Measurements from ENCODE around the gene SLC16A5. TPM values are rescaled to one million over a fixed set of nuclear protein-coding genes. Genes with fewer than 3 reads are reported as not detected.

The SLC16A5 gene
- polyA plus RNA-seq, 3 donors, result 26.1 to 99.4 (median 27.0) TPM

DNA sequence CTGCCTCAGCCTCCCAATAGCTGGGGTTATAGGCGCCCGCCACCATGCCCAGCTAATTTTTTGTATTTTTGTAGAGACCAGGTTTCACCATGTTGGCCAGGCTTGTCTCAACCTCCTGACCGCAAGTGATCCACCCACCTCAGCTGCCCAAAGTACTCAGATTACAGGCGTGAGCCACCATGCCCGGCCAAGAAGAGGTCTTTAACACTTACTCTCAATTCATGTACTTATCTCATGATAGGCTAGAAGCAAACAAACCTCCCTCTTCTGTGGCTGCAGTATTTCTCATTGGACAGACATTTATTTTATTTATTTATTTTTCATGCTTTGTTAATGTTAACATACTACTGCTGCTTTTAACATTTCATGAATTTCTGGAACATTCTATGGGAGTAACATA is 50.8 kb downstream of the SLC16A5 start:
- Histone ChIP-seq H3K4me3 (replicated peaks in 1 of 3; ENCODE audit: low read depth in 2 of 3, low read length in 3 of 3) (no peak overlapping the region), H2AFZ (ENCODE audit: insufficient read depth, low read depth, low read length, poor library complexity, severe bottlenecking) (no peak overlapping the region), H3K4me2 (replicated peaks; ENCODE audit: extremely low read depth, low read length, poor library complexity, severe bottlenecking) (no peak overlapping the region), H3K9me3 (replicated peaks in 1 of 2; ENCODE audit: control insufficient read depth in 1 of 2, insufficient read depth in 1 of 2, low read length in 2 of 2) (no peaks in the 10 kb centered on the region), H3K27me3 (ENCODE audit: control insufficient read depth in 2 of 2, insufficient read depth in 2 of 2, low read length in 2 of 2) (no peaks in the 10 kb centered on the region), H3K4me1 (ENCODE audit: control insufficient read depth in 1 of 2, insufficient read depth in 2 of 2, low read length in 2 of 2) (no peaks in the 10 kb centered on the region), H3K79me2 (ENCODE audit: insufficient read depth, low read length) (peaks cover 12% of the 10 kb centered on the region), H4K20me1 (ENCODE audit: insufficient read depth, low read length) (no peaks in the 10 kb centered on the region), H3K9ac (ENCODE audit: insufficient read depth, low read length, poor library complexity, severe bottlenecking) (no peak overlapping the region), H3K27ac (ENCODE audit: low read depth in 1 of 2, low read length in 2 of 2) (no peak overlapping the region), H3K36me3 (replicated peaks in 1 of 2; ENCODE audit: control insufficient read depth in 1 of 2, insufficient read depth in 2 of 2, low read length in 2 of 2) (peaks cover 53 to 85% of the 10 kb centered on the region in 2 donors)
- H3K4me3 Mint-ChIP-seq, result no peak overlapping the region
- no peak for DNase-seq
- peaks cover 43 to 75% of the 10 kb centered on the region in 2 donors for H3K36me3 Mint-ChIP-seq
- WGBS (ENCODE audit: insufficient coverage), result 94% methylated on average over 3 of the region's 5 CpGs
- TF ChIP-seq, protein P1, sequence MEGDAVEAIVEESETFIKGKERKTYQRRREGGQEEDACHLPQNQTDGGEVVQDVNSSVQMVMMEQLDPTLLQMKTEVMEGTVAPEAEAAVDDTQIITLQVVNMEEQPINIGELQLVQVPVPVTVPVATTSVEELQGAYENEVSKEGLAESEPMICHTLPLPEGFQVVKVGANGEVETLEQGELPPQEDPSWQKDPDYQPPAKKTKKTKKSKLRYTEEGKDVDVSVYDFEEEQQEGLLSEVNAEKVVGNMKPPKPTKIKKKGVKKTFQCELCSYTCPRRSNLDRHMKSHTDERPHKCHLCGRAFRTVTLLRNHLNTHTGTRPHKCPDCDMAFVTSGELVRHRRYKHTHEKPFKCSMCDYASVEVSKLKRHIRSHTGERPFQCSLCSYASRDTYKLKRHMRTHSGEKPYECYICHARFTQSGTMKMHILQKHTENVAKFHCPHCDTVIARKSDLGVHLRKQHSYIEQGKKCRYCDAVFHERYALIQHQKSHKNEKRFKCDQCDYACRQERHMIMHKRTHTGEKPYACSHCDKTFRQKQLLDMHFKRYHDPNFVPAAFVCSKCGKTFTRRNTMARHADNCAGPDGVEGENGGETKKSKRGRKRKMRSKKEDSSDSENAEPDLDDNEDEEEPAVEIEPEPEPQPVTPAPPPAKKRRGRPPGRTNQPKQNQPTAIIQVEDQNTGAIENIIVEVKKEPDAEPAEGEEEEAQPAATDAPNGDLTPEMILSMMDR (IDR thresholded peaks at IDR 0.05), result no peak
- no peaks in the 10 kb centered on the region for H3K27me3 Mint-ChIP-seq (ENCODE audit: low read depth in 3 of 3)
- peaks cover 4% of the 10 kb centered on the region for H3K4me1 Mint-ChIP-seq
- peak overlapping the region in 4 of 7 donors; percentile 42 to 68 (median 56) for H3K27ac Mint-ChIP-seq
- intact Hi-C loops (cut with micrococcal nuclease), result no loop called here
- no peaks in the 10 kb centered on the region for H3K9me3 Mint-ChIP-seq

DNA sequence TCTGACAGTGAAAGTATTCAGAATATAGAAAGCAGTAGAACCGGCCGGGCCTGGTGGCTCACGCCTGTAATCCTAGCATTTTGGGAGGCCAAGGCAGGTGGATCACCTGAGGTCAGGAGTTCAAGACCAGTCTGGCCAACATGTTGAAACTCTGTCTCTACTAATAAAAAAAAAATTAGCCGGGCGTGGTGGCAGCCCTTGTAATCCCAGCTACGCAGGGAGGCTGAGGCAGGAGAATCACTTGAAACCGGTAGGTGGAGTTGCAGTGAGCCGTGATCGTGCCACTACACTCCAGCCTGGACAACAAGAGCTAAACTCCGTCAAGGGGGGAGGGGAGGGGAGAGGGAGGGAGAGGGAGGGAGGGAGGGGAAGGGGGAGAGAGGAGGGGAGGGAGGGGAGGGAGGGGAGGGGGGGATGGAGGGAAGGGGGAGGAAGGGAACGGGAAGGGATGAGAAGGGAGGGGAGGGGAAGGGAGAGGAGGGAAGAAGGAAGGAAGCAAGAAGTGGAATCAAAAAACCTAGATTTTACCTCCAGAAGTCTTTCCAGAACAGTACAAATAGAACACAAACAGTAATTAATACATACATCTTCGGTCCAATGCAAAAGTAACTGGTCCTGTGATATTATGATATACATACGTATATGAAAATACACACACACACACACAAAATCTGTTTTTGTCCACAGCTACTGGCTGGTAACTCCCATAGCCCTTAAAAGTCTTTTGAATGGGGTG is 54.6 kb downstream of the SLC16A5 start:
- Mint-ChIP-seq H3K9me3 (no peaks in the 10 kb centered on the region), H3K4me3 (no peak overlapping the region), H3K4me1 (peaks cover 21% of the 10 kb centered on the region), H3K27me3 (ENCODE audit: low read depth in 3 of 3) (no peaks in the 10 kb centered on the region), H3K36me3 (peaks cover 58 to 86% of the 10 kb centered on the region in 2 donors), H3K27ac (no peak overlapping the region)
- H3K9ac ChIP-seq (ENCODE audit: insufficient read depth, low read length, poor library complexity, severe bottlenecking), result no peak overlapping the region
- H3K27ac ChIP-seq (ENCODE audit: low read depth in 1 of 2, low read length in 2 of 2), result no peak overlapping the region
- H2AFZ ChIP-seq (ENCODE audit: insufficient read depth, low read depth, low read length, poor library complexity, severe bottlenecking), result no peak overlapping the region
- peaks cover 14 to 17% of the 10 kb centered on the region in 2 donors for H3K4me1 ChIP-seq (ENCODE audit: control insufficient read depth in 1 of 2, insufficient read depth in 2 of 2, low read length in 2 of 2)
- H3K27me3 ChIP-seq (ENCODE audit: control insufficient read depth in 2 of 2, insufficient read depth in 2 of 2, low read length in 2 of 2), result no peaks in the 10 kb centered on the region
- H3K4me3 ChIP-seq (replicated peaks in 1 of 3; ENCODE audit: low read depth in 2 of 3, low read length in 3 of 3), result no peak overlapping the region
- H3K4me2 ChIP-seq (replicated peaks; ENCODE audit: extremely low read depth, low read length, poor library complexity, severe bottlenecking), result no peak overlapping the region
- intact Hi-C loops (cut with micrococcal nuclease), result no loop called here
- H3K9me3 ChIP-seq (replicated peaks in 1 of 2; ENCODE audit: control insufficient read depth in 1 of 2, insufficient read depth in 1 of 2, low read length in 2 of 2), result no peaks in the 10 kb centered on the region
- H3K36me3 ChIP-seq (replicated peaks in 1 of 2; ENCODE audit: control insufficient read depth in 1 of 2, insufficient read depth in 2 of 2, low read length in 2 of 2), result peaks cover 57 to 94% of the 10 kb centered on the region in 2 donors
- TF ChIP-seq, protein P1 (IDR thresholded peaks at IDR 0.05), result no peak
- no peak for DNase-seq
- WGBS (ENCODE audit: insufficient coverage), result no CpG with 5 or more reads among the region's 13 CpGs
- no peaks in the 10 kb centered on the region for H4K20me1 ChIP-seq (ENCODE audit: insufficient read depth, low read length)
- H3K79me2 ChIP-seq (ENCODE audit: insufficient read depth, low read length), result peaks cover 30% of the 10 kb centered on the region

All from CD14-positive monocyte (primary cell).